Activated naive CD4-positive, alpha-beta T cell (primary cell): ENCODE results near the gene HAPSTR1.
A peak's percentile ranks its signal among the peaks of the same experiment; 100 is the strongest.
"Not testable (repeated sequence)": the region's sequence is repeated elsewhere in the genome, so short reads cannot be mapped to it uniquely, and the experiment has no call there.

ENCODE experiments used
- DNase-seq, 4 experiments: peaks; one replicate each; lab custom pipeline; 2025; lab: John Stamatoyannopoulos, UW

The HAPSTR1 gene

DNA sequence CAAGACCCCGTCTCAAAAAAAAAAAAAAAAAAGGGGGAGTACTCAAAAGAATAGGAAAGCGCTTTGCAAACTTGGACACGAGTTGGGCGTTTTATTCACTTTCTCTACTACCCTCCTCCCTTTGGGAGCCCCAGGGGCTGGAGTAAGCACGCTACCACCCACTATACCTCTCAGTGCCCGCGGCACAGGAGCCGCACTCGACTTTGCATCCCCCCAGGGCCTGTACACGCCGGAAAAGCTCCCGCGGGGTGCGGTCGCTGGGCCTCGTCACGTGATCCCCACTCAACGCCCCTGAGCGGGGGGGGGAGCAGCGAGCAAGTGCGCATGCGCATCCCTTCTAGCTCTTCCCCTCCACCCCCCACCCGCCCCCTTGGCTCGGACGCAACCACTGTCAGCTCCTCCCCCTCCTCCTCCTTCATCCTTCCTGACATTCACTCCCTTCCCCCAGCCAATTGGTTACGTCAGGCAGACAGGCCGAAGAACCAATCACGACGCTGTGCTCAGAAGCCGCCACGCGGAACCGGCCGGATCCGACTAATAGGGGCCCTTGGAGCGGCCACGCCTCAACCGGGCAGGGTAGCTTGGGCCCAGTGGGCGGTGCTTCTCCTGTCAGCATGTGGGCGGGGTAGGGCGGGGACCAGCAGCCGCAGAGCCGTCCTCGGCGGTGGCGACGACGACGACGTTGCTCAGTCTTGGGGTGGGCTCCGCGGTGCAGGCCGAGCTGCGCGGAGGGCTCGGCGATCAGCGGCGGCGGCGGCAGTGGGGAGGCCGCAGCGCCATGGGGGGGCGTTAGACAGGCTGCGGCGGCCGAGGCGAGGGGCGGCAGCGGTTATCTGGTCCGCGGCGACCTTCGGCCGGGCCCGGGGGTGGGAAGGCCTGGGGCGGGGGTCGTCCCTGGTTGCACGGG lies at the start of gene HAPSTR1:
HAPSTR1 (plus strand) TSS at position 685 of the 907 bp plus-strand sequence. CDS start 401 bp downstream, outside the sequence.
- peak; percentile 100 for DNase-seq

DNA sequence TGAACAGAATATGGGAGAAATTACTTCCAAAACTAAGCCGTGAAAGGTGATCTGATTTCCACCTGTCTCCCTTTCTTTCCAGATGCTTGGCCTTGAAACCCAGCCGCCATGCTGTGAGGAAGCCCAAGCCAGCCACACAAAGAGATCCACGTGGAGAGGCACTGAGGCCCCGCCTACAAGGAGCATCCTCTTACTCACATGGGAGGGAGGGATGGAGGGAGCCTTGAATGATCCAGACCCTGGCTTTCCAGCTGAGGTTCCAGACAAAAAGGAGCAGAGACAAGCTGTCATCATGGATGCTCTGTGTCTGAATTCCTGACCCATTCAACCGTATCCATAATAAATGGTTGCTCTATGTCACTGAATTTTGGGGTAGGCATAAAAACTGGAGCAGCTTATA lies 48.9 kb upstream of the HAPSTR1 start:
- DNase-seq = no peak

DNA sequence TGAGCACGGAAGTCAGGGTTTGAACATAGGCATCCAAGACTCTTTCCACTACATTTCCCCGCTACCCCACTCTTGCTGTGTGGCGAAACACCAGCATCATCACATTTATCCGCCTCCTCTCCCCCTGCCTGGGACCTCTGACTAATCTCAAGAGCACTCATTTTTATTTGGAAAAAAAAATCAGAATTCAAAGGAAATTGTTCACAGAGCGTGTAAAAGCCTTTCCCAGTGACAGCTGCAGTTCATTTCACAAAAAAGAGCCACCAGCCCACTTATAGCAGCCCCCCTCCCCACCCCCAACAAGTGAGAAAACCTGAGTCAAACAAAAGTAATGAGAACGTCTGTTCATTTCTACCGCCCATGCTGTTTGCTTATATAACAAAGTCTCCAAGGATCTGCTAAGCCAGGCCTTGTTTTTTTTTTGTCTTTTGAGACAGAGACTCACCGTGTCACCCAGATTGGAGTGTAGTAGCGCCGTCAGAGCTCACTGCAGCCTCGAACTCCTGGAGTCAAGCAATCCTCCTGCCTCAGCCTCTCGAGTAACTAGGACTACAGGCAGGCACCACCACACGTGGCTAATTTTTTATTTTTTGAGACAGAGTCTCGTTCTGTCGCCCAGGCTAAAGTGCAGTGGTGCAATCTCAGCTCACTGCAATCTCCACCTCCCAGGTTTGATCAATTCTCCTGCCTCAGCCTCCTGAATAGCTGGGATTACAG lies 48.3 kb upstream of the HAPSTR1 start:
- no peak for DNase-seq

- DNase-seq = not testable (repeated sequence)
These were observed 45.9 kb upstream of the HAPSTR1 start for GRCh38 chr16:9045562-9045961.

DNA sequence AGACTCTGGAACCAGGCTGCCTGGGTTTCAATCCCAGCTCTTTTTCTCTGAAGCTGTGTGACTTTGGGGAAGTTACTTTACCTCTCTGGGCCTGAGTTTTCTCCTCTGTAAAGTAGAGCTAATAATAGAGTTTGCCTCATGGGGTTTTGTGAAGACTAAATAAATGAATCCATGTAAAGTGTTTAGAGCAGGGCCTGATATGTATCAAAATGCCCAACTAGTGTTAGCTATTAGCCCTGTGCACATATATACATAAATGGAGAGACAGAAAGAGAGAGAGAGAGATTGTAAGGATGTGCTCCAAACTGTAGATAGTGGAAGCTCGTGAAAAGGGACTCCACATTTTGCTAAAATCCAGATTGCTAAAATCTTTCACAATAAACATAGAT lies 44.8 kb upstream of the HAPSTR1 start:
- no peak for DNase-seq

GRCh38 chr16:9047689-9048301 lies 43.6 kb upstream of the HAPSTR1 start:
- no peak for DNase-seq

- DNase-seq = no peak
These were observed 43.1 kb upstream of the HAPSTR1 start for GRCh38 chr16:9048302-9048700.

DNA sequence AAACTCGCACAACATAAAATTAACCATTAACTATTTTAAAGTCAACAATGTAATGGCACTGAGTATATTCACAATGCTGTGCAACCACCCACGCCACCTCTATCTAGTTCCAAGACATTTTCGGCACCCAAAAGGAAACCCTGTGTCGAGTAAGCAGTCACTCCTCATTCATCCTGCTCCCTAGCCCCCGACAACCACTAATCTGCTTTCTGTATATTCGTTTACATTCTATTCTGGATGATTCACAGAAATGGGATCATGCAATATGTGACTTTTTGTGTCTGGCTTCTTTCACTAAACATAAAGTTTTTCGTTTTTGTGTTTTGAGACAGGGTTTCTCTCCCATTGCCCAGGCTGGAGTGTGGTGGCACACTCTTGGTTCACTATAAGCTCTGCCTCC lies 42.2 kb upstream of the HAPSTR1 start:
- no peak for DNase-seq

GRCh38 chr16:9050102-9050830 lies 41.2 kb upstream of the HAPSTR1 start:
- no peak for DNase-seq

GRCh38 chr16:9053006-9053601 lies 38.3 kb upstream of the HAPSTR1 start:
- DNase-seq = no peak

- no peak for DNase-seq
These were observed 37.0 kb upstream of the HAPSTR1 start for GRCh38 chr16:9054460-9054859.

GRCh38 chr16:9055115-9055514 lies 36.3 kb upstream of the HAPSTR1 start:
- DNase-seq = no peak

- no peak for DNase-seq
These were observed 35.8 kb upstream of the HAPSTR1 start for GRCh38 chr16:9055661-9056060.

- DNase-seq = no peak
These were observed 35.4 kb upstream of the HAPSTR1 start for GRCh38 chr16:9056061-9056460.

DNA sequence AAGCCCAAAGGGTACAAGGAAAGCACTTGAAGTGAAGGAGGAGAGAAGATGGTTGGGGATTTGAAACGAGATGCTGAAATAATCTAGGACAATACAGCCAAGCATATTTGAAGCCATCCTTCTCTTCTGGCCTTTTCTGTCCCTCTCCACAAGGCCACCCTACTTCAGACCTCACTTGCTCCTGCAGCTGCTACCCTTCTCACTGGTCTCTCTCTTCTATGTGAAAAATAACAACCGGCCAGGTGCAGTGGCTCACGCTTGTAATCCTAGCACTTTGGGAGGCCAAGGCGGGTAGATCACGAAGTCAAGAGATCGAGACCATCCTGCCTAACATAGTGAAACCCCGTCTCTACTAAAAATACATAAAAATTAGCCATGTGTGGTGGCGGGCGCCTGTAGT lies 33.2 kb upstream of the HAPSTR1 start:
- no peak for DNase-seq

DNA sequence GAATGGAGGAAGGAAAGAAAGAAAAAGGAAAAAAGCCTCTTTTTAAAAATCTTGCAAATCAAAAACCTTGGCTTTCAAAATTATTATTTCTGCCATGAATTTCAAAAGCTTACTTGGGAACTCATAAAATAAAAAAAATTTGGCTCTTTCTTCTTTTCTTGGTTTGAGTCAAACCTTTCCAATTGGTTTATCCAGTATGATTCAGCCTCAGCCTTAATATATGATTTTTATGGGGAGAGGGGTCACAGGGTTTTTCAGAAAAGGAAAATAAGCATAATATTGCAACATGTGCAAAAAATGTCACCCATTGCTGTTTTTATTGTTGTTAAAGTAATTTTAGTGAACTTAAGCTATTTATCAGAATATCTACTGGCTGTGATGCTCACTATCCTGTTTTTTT lies 31.2 kb upstream of the HAPSTR1 start:
- no peak for DNase-seq

DNA sequence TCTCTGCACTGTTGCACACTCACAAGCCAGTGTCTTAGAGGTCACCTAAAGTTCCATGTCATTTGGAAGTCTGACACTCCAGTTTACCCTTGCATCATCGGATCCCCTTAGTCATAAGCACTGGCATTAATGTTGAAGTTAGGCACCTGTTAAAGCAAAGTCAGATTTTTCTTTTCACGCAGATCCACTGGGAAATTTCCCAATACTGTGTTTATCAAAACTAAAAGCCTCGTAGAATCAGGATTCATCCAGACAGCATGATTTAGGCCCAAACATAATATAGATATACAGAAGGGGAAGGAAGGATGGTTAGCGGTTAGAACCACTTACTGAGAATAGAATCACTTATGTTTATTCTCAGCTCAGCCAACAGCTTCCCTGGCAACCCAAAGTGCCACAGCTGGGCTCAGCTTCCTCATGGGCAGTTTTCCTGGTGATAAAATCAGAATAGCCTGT lies 30.1 kb upstream of the HAPSTR1 start:
- DNase-seq = no peak

DNA sequence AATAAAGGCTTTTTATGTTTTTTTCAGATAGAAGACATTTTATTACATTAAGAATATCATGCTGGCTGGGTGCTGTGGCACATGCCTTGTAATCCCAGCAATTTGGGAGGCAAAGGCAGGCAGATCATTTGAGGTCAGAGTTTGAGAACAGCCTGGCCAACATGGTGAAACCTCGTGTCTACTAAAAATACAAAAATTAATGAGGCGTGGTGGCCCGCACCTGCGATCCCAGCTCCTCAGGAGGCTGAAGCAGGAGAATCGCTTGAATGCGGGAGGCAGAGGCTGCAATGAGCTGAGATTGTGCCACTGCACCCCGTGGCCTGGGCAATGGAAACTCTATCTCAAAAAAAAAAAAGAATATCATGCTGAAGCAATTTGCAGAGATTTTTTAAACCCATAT lies 29.1 kb upstream of the HAPSTR1 start:
- no peak for DNase-seq

- DNase-seq = no peak
These were observed 26.4 kb upstream of the HAPSTR1 start for GRCh38 chr16:9065077-9065476.

DNA sequence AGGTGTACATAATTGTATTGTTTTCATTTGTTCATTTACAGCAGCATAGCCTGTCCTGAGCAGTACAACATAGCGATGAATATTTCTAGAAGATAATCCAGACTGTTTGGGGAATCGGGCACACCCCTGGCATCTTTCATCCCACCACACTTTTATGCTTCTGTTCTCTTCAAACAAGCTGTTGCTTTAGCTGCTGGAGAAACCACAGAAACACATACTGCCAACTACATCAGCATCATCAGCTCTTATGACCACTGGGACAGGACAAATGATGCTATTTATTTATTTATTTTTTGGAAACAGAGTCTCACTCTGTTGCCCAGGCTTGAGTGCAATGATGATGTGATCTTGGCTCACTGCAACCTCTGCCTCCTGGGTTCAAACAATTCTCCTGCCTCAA lies 22.6 kb upstream of the HAPSTR1 start:
- DNase-seq = no peak

DNA sequence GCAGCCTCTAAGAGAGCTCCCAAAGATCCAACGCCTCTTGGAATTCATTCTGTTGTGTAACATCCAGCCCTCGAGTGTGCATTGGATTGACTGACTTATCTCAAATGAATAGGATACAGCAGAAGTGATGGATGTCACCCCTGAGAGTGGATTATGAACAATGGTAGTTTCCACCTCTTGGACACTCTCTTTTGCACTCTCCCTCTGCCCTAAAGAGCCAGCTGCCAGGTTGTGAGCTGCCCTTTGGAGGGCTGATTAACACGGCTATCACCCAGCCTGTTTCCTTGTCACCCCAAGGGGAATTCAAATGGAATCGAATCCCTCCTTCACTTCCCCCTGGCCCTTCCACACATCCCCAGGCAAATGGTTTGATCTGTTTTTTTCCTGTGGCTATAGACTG lies 21.2 kb upstream of the HAPSTR1 start:
- DNase-seq = no peak

- no peak for DNase-seq
These were observed 20.1 kb upstream of the HAPSTR1 start for GRCh38 chr16:9071377-9071776.
